Measurements from ENCODE around the gene SLC28A1.
A peak's percentile ranks its signal among the peaks of the same experiment; 100 is the strongest.

Gene SLC28A1

GRCh38 chr15:84940399-84940798, 55.9 kb downstream of the SLC28A1 start:
- intact Hi-C loops (cut with micrococcal nuclease): no loop called here
- peaks cover 6% of the 10 kb centered on the region for H3K27me3 Mint-ChIP-seq
- peaks cover 6% of the 10 kb centered on the region for H3K4me1 Mint-ChIP-seq (ENCODE audit: low read depth)
- H3K36me3 Mint-ChIP-seq (ENCODE audit: low read depth): no peaks in the 10 kb centered on the region
- H3K27ac Mint-ChIP-seq: no peak overlapping the region
- H3K4me3 Mint-ChIP-seq: no peak overlapping the region
- no peaks in the 10 kb centered on the region for H3K9me3 Mint-ChIP-seq

- Mint-ChIP-seq H3K4me1 (ENCODE audit: low read depth) (peaks cover 6% of the 10 kb centered on the region), H3K36me3 (ENCODE audit: low read depth) (no peaks in the 10 kb centered on the region), H3K27ac (no peak overlapping the region), H3K27me3 (peaks cover 5% of the 10 kb centered on the region), H3K9me3 (no peaks in the 10 kb centered on the region), H3K4me3 (no peak overlapping the region)
- intact Hi-C loops (cut with micrococcal nuclease): no loop called here
These were observed 58.0 kb downstream of the SLC28A1 start for GRCh38 chr15:84942456-84942855.

DNA sequence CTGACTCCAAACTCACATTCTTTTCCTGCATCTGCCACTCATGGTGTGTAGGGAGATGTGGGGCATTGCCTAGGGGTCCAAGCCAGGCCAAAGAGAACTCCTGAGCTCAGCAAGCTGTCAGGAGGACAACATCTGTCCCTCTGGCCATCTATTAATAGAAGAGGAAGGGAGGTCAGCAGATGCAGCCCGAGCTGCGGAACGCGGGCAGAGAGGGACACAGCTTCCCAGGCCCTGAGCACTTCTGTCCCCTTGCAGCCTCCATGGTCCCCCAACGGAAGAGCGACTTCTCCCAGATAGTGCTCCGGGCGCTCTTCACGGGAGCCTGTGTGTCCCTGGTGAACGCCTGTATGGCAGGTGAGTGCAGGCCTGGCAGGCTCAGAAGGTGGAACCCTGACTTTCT, 59.8 kb downstream of the SLC28A1 start:
- H3K27ac Mint-ChIP-seq: no peak overlapping the region
- no peak overlapping the region for H3K4me3 Mint-ChIP-seq
- H3K4me1 Mint-ChIP-seq (ENCODE audit: low read depth): peaks cover 6% of the 10 kb centered on the region
- H3K36me3 Mint-ChIP-seq (ENCODE audit: low read depth): no peaks in the 10 kb centered on the region
- intact Hi-C loops (cut with micrococcal nuclease): no loop called here
- H3K27me3 Mint-ChIP-seq: no peaks in the 10 kb centered on the region
- H3K9me3 Mint-ChIP-seq: no peaks in the 10 kb centered on the region

- intact Hi-C loops (cut with micrococcal nuclease): no loop called here
- Mint-ChIP-seq H3K27me3 (no peaks in the 10 kb centered on the region), H3K4me1 (ENCODE audit: low read depth) (peaks cover 6% of the 10 kb centered on the region), H3K27ac (no peak overlapping the region), H3K36me3 (ENCODE audit: low read depth) (no peaks in the 10 kb centered on the region), H3K9me3 (no peaks in the 10 kb centered on the region), H3K4me3 (no peak overlapping the region)
These were observed 60.4 kb downstream of the SLC28A1 start for GRCh38 chr15:84944861-84945260.

DNA sequence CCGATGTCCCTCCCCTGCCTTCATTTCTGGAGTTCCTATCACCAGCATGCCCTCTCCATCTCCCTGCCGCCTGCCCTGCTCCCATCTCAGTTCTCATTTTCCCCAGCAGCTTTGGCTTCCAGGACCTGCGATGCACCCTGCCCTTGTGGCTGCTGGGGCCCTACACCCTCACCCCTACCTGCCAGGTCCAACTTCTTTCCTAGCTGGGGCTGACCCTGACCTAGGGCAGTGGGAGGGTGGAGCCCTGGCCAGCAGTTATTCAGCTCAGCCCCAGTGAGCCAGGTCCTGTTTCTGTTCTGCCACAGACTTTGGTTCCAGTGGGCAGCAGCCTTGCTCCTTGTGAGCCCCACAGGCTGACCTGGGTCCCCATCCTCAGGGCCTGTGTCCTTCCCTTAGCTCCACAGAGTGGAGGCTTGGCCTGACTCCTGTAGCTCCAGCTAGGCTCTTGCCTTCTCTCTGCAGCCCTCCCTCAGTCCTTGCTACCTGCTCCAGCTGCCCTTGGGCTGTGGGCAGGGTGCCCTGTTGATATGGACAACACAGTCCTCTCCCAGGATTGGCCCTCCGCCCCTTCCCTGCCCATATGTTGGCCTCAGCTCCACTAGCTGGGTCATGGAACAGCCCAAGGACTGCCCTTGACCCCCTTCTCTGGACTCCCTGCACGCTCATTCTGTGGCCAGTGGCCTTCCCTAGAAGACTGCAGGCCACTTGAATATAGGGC, 62.5 kb downstream of the SLC28A1 start:
- intact Hi-C loops (cut with micrococcal nuclease): no loop called here
- no peaks in the 10 kb centered on the region for H3K36me3 Mint-ChIP-seq (ENCODE audit: low read depth)
- H3K9me3 Mint-ChIP-seq: no peaks in the 10 kb centered on the region
- no peaks in the 10 kb centered on the region for H3K4me1 Mint-ChIP-seq (ENCODE audit: low read depth)
- no peak overlapping the region for H3K27ac Mint-ChIP-seq
- H3K27me3 Mint-ChIP-seq: no peaks in the 10 kb centered on the region
- no peak overlapping the region for H3K4me3 Mint-ChIP-seq

DNA sequence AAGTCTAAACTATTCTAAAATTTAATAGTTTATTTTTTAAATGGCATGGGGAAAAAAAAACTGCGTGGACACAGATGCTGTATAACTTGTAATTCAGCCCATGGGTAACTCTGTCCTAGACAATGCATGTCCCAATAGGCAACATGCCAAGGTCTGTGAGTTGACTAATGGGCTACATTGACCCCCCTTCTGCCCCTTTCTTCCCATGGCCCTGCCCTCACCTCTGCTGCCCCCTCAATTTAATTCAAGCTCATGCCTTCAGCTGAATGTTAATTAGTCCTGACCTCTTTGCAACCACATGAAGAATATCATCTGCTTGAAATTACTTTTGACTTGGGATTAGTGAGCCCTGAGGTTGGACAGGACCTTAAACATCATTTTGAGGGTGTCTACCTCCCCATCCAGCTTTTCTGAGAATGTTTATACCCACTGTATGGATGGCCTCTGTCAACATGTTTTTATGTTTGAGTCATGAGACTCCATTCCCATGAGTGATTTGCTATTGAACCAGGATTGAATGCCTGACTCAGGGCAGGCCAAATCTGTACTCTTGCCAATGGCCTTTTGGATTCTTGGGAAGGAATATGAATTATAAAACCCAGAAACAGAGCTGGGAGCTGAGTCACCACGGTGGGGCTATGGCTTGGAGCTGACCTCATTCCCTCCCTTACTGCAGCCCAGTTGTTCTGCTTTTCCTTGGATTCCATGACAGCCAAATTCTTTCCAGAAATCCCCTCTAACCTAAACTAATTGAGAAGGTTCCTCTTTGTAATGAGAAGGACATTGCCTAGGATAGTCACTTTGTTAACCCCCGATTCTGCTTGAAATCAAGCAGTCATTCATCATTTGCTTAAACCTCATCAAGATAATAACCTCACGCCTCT, 63.7 kb downstream of the SLC28A1 start:
- Mint-ChIP-seq H3K27ac (no peak overlapping the region), H3K36me3 (ENCODE audit: low read depth) (no peaks in the 10 kb centered on the region), H3K4me1 (ENCODE audit: low read depth) (no peaks in the 10 kb centered on the region), H3K4me3 (no peak overlapping the region), H3K9me3 (no peaks in the 10 kb centered on the region), H3K27me3 (no peaks in the 10 kb centered on the region)
- intact Hi-C loops (cut with micrococcal nuclease): no loop called here

GRCh38 chr15:84949043-84949442, 64.6 kb downstream of the SLC28A1 start:
- Mint-ChIP-seq H3K36me3 (ENCODE audit: low read depth) (no peaks in the 10 kb centered on the region), H3K4me1 (ENCODE audit: low read depth) (no peaks in the 10 kb centered on the region), H3K4me3 (no peak overlapping the region), H3K9me3 (no peaks in the 10 kb centered on the region), H3K27me3 (no peaks in the 10 kb centered on the region), H3K27ac (no peak overlapping the region)
- intact Hi-C loops (cut with micrococcal nuclease): no loop called here

GRCh38 chr15:84949845-84950569, 65.5 kb downstream of the SLC28A1 start:
- H3K4me3 Mint-ChIP-seq: no peak overlapping the region
- H3K9me3 Mint-ChIP-seq: no peaks in the 10 kb centered on the region
- H3K4me1 Mint-ChIP-seq (ENCODE audit: low read depth): no peaks in the 10 kb centered on the region
- intact Hi-C loops (cut with micrococcal nuclease): no loop called here
- H3K27me3 Mint-ChIP-seq: no peaks in the 10 kb centered on the region
- no peaks in the 10 kb centered on the region for H3K36me3 Mint-ChIP-seq (ENCODE audit: low read depth)
- no peak overlapping the region for H3K27ac Mint-ChIP-seq

GRCh38 chr15:84950570-84951111, 66.2 kb downstream of the SLC28A1 start:
- Mint-ChIP-seq H3K36me3 (ENCODE audit: low read depth) (no peaks in the 10 kb centered on the region), H3K4me1 (ENCODE audit: low read depth) (peaks cover 5% of the 10 kb centered on the region), H3K27ac (no peak overlapping the region), H3K9me3 (no peaks in the 10 kb centered on the region), H3K27me3 (no peaks in the 10 kb centered on the region), H3K4me3 (no peak overlapping the region)
- intact Hi-C loops (cut with micrococcal nuclease): no loop called here

GRCh38 chr15:84951736-84952135, 67.3 kb downstream of the SLC28A1 start:
- intact Hi-C loops (cut with micrococcal nuclease): no loop called here
- Mint-ChIP-seq H3K9me3 (no peaks in the 10 kb centered on the region), H3K4me3 (no peak overlapping the region)

GRCh38 chr15:84953136-84953535, 68.7 kb downstream of the SLC28A1 start:
- H3K9me3 Mint-ChIP-seq: no peaks in the 10 kb centered on the region
- H3K4me3 Mint-ChIP-seq: no peak overlapping the region
- H3K27ac Mint-ChIP-seq: no peak overlapping the region
- H3K4me1 Mint-ChIP-seq (ENCODE audit: low read depth): peaks cover 14% of the 10 kb centered on the region
- H3K27me3 Mint-ChIP-seq: peaks cover 2% of the 10 kb centered on the region
- intact Hi-C loops (cut with micrococcal nuclease): no loop called here
- no peaks in the 10 kb centered on the region for H3K36me3 Mint-ChIP-seq (ENCODE audit: low read depth)

More at GRCh38 chr15:84951736-84952135, 67.3 kb downstream of the SLC28A1 start:
- H3K36me3 Mint-ChIP-seq (ENCODE audit: low read depth): no peaks in the 10 kb centered on the region
- H3K27me3 Mint-ChIP-seq: peaks cover 2% of the 10 kb centered on the region
- peaks cover 14% of the 10 kb centered on the region for H3K4me1 Mint-ChIP-seq (ENCODE audit: low read depth)
- H3K27ac Mint-ChIP-seq: no peak overlapping the region

- intact Hi-C loops (cut with micrococcal nuclease): no loop called here
- Mint-ChIP-seq H3K4me1 (ENCODE audit: low read depth) (peaks cover 14% of the 10 kb centered on the region), H3K36me3 (ENCODE audit: low read depth) (no peaks in the 10 kb centered on the region)
These were observed 69.3 kb downstream of the SLC28A1 start for GRCh38 chr15:84953726-84954125.

DNA sequence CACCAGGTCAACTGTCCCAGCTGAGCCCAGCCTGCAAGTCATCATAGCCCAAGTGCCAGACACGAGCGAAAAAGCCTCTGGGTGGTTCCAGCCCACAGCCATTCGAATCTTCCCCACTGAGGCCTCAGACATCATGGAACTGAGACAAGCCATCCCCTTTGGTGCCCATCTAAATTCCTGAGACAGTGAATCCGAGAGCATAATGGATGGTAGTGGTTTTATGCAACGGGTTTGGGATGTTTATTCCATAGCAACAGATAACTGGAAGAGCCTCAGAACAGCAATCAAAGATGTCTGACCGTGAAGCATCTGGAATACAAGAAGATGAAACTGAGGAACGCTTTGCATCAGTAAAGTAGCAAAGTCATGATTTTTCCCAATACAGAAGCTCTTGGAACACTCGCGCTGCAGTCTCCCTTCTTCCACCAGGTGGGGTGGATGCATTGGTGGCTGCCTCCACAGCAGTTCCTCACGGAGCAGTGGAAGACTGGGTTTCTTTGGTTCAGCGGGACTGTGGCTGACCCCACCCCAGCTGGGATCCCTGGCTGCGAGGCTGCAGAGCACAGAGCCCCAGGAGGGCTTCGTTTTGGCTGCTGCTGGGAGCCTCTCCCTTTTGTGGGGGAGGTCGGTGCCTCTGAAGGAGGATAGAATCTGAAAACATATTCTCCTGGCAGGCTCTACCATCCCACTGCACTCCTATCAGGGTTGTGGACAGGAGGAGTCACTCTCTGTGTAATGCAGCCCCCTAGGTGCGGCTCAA, 70.8 kb downstream of the SLC28A1 start:
- intact Hi-C loops (cut with micrococcal nuclease): loop anchor here (1.0 kb wide), 2 partner anchors 55 to 89 kb away; no protein-coding TSS in a partner anchor
- Mint-ChIP-seq H3K27ac (no peak overlapping the region), H3K9me3 (no peaks in the 10 kb centered on the region), H3K27me3 (peaks cover 2% of the 10 kb centered on the region), H3K4me1 (ENCODE audit: low read depth) (peaks cover 27% of the 10 kb centered on the region), H3K4me3 (peak overlapping the region; percentile 59), H3K36me3 (ENCODE audit: low read depth) (no peaks in the 10 kb centered on the region)

More at GRCh38 chr15:84953726-84954125, 69.3 kb downstream of the SLC28A1 start:
- Mint-ChIP-seq H3K4me3 (no peak overlapping the region), H3K9me3 (no peaks in the 10 kb centered on the region), H3K27me3 (peaks cover 2% of the 10 kb centered on the region), H3K27ac (no peak overlapping the region)

Measured in dendritic cell treated with granulocyte-macrophage colony-stimulating factor and Interleukin-4, amounts not matched to agents 40 ng/mL and 50 ng/mL, for 4 days (primary cell).